DND-41 (cell line): ENCODE measurements around the gene ADRB1.

ENCODE experiments used
- EZH2 ChIP-seq: IDR thresholded peaks from 3 replicates; pipeline ENCODE4 v1.6.1; 2012; ENCODE audit warnings: borderline replicate concordance, low read depth, mild to moderate bottlenecking, moderate library complexity, low read length, inconsistent platforms; ENCODE audit not compliant: severe bottlenecking
- TF ChIP-seq, protein P1 (sequence below): IDR thresholded peaks from 2 replicates; pipeline ENCODE4 v1.5.1; 2012; ENCODE audit warnings: borderline replicate concordance, low read length, moderate library complexity, mild to moderate bottlenecking; ENCODE audit not compliant: poor library complexity, severe bottlenecking; ENCODE audit errors: extremely low read depth

GRCh38 chr10:114029655-114030054 lies 14.0 kb upstream of the ADRB1 start:
- TF ChIP-seq, protein P1, sequence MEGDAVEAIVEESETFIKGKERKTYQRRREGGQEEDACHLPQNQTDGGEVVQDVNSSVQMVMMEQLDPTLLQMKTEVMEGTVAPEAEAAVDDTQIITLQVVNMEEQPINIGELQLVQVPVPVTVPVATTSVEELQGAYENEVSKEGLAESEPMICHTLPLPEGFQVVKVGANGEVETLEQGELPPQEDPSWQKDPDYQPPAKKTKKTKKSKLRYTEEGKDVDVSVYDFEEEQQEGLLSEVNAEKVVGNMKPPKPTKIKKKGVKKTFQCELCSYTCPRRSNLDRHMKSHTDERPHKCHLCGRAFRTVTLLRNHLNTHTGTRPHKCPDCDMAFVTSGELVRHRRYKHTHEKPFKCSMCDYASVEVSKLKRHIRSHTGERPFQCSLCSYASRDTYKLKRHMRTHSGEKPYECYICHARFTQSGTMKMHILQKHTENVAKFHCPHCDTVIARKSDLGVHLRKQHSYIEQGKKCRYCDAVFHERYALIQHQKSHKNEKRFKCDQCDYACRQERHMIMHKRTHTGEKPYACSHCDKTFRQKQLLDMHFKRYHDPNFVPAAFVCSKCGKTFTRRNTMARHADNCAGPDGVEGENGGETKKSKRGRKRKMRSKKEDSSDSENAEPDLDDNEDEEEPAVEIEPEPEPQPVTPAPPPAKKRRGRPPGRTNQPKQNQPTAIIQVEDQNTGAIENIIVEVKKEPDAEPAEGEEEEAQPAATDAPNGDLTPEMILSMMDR: no peak
- TF ChIP-seq EZH2: no peak
